ENCODE measurements around the gene C10orf67. TPM values are rescaled to one million over a fixed set of nuclear protein-coding genes. Genes with fewer than 3 reads are reported as not detected.
"Not testable (repeated sequence)": the region's sequence is repeated elsewhere in the genome, so short reads cannot be mapped to it uniquely, and the experiment has no call there.

C10orf67 gene
- total and polyA plus RNA-seq, 9 donors: 0.08 to 1.0 (median 0.28) TPM

DNA sequence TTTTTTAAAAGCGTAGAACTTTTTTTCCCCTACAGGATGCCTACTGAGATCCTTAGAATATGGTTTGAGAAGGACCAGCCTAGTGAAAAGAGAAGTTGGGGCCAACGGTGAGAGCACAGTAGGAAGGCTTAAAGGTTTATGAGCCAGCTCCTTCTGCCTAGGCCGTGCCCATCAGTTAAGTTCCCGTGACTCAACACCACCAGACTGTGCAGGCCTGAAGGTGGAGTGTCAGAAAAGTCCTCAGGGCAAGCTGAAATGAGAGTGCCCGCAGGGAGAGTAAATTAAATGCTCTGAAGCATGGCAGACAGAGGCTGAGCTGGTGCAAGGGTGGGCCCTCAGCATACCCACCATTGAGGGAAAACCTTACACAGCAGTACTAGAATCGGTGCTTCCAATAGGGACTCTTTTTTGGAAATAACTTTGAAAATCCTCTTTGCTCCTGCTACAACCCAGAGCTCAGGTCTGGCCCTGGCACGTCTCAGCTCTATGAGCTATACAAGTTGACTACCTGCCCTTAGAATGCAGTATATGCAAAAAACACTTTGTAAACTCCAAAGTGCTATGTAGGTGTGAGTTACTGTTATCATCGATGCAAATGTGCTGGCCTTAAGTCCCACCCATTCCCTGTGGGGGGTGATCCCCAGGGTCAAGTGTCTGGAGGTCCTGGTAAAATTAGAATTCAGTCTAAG, 15.2 kb upstream of the C10orf67 start:
- no peaks in the 10 kb centered on the region for H3K27me3 ChIP-seq
- H3K27ac ChIP-seq: no peak overlapping the region
- no peak overlapping the region for H3K4me3 ChIP-seq
- DNase-seq: no peak
- no peaks in the 10 kb centered on the region for H3K4me1 ChIP-seq (ENCODE audit: insufficient read depth)
- intact Hi-C loops (cut with DNase I): no loop called here
- H3K9me3 ChIP-seq: no peaks in the 10 kb centered on the region
- TF ChIP-seq, protein P1, sequence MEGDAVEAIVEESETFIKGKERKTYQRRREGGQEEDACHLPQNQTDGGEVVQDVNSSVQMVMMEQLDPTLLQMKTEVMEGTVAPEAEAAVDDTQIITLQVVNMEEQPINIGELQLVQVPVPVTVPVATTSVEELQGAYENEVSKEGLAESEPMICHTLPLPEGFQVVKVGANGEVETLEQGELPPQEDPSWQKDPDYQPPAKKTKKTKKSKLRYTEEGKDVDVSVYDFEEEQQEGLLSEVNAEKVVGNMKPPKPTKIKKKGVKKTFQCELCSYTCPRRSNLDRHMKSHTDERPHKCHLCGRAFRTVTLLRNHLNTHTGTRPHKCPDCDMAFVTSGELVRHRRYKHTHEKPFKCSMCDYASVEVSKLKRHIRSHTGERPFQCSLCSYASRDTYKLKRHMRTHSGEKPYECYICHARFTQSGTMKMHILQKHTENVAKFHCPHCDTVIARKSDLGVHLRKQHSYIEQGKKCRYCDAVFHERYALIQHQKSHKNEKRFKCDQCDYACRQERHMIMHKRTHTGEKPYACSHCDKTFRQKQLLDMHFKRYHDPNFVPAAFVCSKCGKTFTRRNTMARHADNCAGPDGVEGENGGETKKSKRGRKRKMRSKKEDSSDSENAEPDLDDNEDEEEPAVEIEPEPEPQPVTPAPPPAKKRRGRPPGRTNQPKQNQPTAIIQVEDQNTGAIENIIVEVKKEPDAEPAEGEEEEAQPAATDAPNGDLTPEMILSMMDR (IDR thresholded peaks at IDR 0.05): no peak
- TF ChIP-seq POLR2A (IDR thresholded peaks at IDR 0.05): no peak
- no peak for TF ChIP-seq EP300 (IDR thresholded peaks at IDR 0.05)
- no peaks in the 10 kb centered on the region for H3K36me3 ChIP-seq
- 79 to 91% (median 87%) methylated on average over 8 of the region's 8 CpGs for WGBS, 3 donors

GRCh38 chr10:23358357-23358756, 13.8 kb upstream of the C10orf67 start:
- TF ChIP-seq EP300 (IDR thresholded peaks at IDR 0.05): no peak
- TF ChIP-seq POLR2A (IDR thresholded peaks at IDR 0.05): no peak
- TF ChIP-seq, protein P1 (IDR thresholded peaks at IDR 0.05): no peak
- DNase-seq: no peak
- H3K4me3 ChIP-seq: no peak overlapping the region
- H3K27ac ChIP-seq: no peak overlapping the region
- no peaks in the 10 kb centered on the region for H3K36me3 ChIP-seq
- H3K27me3 ChIP-seq: no peaks in the 10 kb centered on the region
- intact Hi-C loops (cut with DNase I): no loop called here
- WGBS, 3 donors: 72 to 89% (median 89%) methylated on average over 2 of the region's 2 CpGs
- no peaks in the 10 kb centered on the region for H3K9me3 ChIP-seq
- H3K4me1 ChIP-seq (ENCODE audit: insufficient read depth): no peaks in the 10 kb centered on the region

DNA sequence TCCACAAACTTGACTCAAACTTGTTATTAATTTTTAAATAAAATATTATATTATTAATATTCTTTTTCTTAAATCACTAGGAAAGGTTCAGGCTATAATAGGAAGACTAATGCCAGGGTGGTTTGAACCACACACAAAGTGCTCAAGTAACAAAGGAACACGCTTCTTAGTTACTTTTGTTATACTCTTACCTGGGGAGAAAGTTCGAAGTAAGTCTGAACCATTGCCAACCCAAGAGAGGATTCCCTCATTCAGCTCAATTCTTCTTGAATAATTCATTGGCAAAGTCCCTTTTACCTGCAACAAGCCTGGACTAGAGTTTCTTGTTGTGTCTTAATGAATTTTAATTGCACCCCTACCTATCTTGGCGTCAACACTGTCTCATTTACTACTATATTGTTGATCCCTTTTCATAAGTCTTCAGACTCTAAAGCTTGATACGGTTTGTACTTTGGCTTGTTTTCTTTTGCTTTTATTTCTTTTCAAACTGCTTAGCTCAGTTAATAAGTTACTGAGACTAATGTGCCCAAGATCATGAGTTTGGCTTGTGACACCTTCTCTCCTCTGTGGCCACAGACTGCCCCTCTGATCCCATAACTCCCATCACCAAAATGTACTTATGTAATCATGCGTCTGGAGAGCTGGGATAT, 10.2 kb upstream of the C10orf67 start:
- Histone ChIP-seq H3K36me3 (no peaks in the 10 kb centered on the region), H3K4me1 (ENCODE audit: insufficient read depth) (no peaks in the 10 kb centered on the region), H3K4me3 (no peak overlapping the region), H3K27me3 (no peaks in the 10 kb centered on the region), H3K9me3 (no peaks in the 10 kb centered on the region), H3K27ac (no peak overlapping the region)
- TF ChIP-seq POLR2A (IDR thresholded peaks at IDR 0.05) (no peak), EP300 (IDR thresholded peaks at IDR 0.05) (no peak)
- TF ChIP-seq, protein P1 (IDR thresholded peaks at IDR 0.05): no peak
- whole genome bisulfite sequencing, 3 donors: 78 to 94% (median 78%) methylated on average over 5 of the region's 5 CpGs
- intact Hi-C loops (cut with DNase I): no loop called here
- DNase-seq: no peak

DNA sequence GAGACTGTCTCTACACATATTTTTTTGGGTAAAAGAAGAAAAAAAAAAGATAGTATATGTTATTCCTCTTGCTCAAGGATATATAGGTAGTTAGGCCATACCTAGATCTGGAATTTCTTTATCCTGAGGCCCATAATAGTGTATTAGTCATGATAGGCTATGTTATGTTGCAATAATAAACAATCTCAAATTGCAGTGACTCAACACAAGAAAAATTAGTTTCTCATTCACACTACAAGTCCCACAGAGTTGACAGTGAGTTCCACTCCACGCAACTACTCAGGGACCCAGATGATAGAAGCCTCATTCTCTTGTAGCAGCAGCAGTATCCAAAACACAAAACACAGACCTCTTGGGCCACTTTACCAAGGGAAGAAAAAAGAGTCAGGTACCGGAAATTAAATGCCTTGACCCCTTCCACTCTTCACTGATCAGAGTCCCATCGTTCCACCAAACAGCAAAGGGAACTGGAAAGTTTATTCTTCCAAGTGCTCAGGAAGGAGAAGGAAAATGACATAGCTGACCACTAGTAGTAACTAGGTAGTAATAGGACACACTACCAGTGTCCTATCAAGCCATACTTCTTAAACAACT, 7.4 kb upstream of the C10orf67 start:
- intact Hi-C loops (cut with DNase I): no loop called here
- DNase-seq: no peak
- H3K27ac ChIP-seq: no peak overlapping the region
- TF ChIP-seq, protein P1 (IDR thresholded peaks at IDR 0.05): no peak
- H3K36me3 ChIP-seq: no peaks in the 10 kb centered on the region
- WGBS, 3 donors: 93 to 94% (median 93%) methylated on average over 3 of the region's 3 CpGs
- H3K4me3 ChIP-seq: no peak overlapping the region
- peaks cover 3% of the 10 kb centered on the region for H3K4me1 ChIP-seq (ENCODE audit: insufficient read depth)
- H3K9me3 ChIP-seq: no peaks in the 10 kb centered on the region
- no peaks in the 10 kb centered on the region for H3K27me3 ChIP-seq

DNA sequence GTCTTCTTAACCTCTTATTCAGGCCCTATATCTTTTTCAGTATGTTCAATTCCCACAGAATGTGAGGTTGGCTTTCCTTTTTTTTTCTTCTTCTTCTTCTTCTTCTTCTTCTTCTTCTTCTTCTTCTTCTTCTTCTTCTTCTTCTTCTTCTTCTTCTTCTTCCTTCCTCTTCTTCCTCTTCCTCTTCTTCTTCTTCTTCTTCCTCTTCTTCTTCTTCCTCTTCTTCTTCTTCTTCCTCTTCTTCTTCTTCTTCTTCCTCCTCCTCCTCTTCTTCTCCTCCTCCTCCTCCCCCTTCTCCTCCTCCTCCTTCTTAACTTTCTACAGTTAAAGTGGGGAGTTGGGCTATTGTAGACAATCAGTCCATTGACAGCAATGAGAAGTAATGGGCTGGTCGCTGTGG, 6.1 kb upstream of the C10orf67 start:
- DNase-seq; H3K4me3 ChIP-seq; H3K4me1 ChIP-seq (ENCODE audit: insufficient read depth); H3K9me3 ChIP-seq; intact Hi-C loops (cut with DNase I); H3K27me3 ChIP-seq; H3K36me3 ChIP-seq; H3K27ac ChIP-seq: not testable (repeated sequence)
- WGBS, 3 donors: 83 to 100% (median 94%) methylated on average over 1 of the region's 1 CpG
